HCT116 (cell line): ENCODE measurements around the gene CACNA2D2.

Experiments used
- ATF3 ChIP-seq: IDR thresholded peaks from 2 replicates; pipeline ENCODE4 v1.6.1; 2012
- CTCF ChIP-seq, 3 experiments: fragments of 200-600 bp in 1 of 3; sonication (generic) in 1 of 3; IDR thresholded peaks in 2 of 3; conservative IDR thresholded peaks in 1 of 3; 2 replicates each; pipeline ENCODE4 v1.5.1; 2012 to 2017; ENCODE audit warnings: low read depth in 2 of 3, low read length in 2 of 3, antibody characterized with exemption in 1 of 3, borderline replicate concordance in 1 of 3, control low read depth in 1 of 3, mild to moderate bottlenecking in 1 of 3, mixed read lengths in 1 of 3, mixed run types in 1 of 3, moderate library complexity in 1 of 3; ENCODE audit not compliant: insufficient read depth in 1 of 3
- EZH2phosphoT487 ChIP-seq: fragments of 200-600 bp; IDR thresholded peaks from 2 replicates; pipeline ENCODE4 v1.6.1; 2018; ENCODE audit warnings: antibody characterized with exemption, borderline replicate concordance
- REST ChIP-seq: IDR thresholded peaks from 2 replicates; pipeline ENCODE4 v1.6.1; 2012; ENCODE audit warnings: low read depth
- SP1 ChIP-seq: IDR thresholded peaks from 2 replicates; pipeline ENCODE4 v1.6.1; 2012; ENCODE audit warnings: low read depth
- ZNF274 ChIP-seq: fragments of 200-500 bp; sonication (Bioruptor generic); IDR thresholded peaks from 2 replicates; pipeline ENCODE4 v1.6.1; 2014; ENCODE audit warnings: mild to moderate bottlenecking, low read depth, low read length, inconsistent platforms
- TF ChIP-seq, protein P1 (sequence below): IDR thresholded peaks from 2 replicates; pipeline ENCODE4 v1.6.1; 2012

- TF ChIP-seq CTCF (IDR thresholded peaks at IDR 0.05 in 2 of 3, conservative IDR thresholded peaks at IDR 0.05 in 1 of 3; ENCODE audit: borderline replicate concordance in 1 of 3, insufficient read depth in 1 of 3, low read depth in 2 of 3, low read length in 2 of 3) (no peak), EZH2phosphoT487 (no peak), ZNF274 (no peak), SP1 (no peak), ATF3 (no peak), REST (no peak)
- TF ChIP-seq, protein P1, sequence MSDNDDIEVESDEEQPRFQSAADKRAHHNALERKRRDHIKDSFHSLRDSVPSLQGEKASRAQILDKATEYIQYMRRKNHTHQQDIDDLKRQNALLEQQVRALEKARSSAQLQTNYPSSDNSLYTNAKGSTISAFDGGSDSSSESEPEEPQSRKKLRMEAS = no peak
These were observed 49.5 kb downstream of the CACNA2D2 start for GRCh38 chr3:50453907-50454306.
